GM19372 (cell line): ENCODE data around the gene RNH1.
"Not testable (repeated sequence)": the region's sequence is repeated elsewhere in the genome, so short reads cannot be mapped to it uniquely, and the experiment has no call there.

Experiments used
- ATAC-seq: cut with Tn5 transposase; IDR thresholded peaks from one replicate; pipeline ENCODE4 v1.9.1; 2021; ENCODE audit warnings: mild to moderate bottlenecking, low read depth, moderate library complexity; ENCODE audit not compliant: unreplicated experiment

RNH1 gene

DNA sequence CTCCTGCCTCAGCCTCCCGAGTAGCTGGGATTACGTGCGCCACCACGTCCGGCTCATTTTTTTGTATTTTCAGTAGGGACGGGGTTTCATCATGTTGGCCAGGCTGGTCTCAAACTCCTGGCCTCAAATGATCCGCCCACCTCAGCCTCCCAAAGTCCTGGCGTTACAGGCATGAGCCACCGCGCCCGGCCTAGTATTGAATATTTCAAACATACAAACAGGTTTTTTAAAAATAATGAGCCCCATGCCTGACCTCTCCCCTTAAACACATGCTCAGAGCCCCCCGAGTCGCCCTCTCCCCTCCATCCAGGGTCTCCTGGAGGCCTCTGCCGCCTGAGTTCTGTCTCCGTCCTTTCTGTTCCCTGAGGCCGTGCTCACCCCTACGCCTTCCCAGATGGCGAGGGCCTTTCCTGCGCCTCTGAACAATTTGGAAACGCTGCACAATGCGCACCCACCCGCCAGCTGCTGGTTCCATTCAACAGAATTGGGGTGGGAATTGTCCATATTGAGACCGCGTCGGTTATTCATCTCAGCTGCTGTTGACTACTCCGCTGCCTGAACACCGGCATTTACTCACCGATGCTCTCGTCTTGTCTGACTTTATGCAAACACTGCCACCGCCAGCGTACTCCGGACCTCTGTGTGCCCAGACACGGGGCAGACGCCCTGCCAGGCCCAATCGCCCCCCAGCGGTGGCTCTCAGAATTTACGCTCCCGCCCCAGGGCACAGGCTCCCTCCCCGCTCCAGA lies 13.6 kb upstream of the RNH1 start:
- no peak for ATAC-seq

DNA sequence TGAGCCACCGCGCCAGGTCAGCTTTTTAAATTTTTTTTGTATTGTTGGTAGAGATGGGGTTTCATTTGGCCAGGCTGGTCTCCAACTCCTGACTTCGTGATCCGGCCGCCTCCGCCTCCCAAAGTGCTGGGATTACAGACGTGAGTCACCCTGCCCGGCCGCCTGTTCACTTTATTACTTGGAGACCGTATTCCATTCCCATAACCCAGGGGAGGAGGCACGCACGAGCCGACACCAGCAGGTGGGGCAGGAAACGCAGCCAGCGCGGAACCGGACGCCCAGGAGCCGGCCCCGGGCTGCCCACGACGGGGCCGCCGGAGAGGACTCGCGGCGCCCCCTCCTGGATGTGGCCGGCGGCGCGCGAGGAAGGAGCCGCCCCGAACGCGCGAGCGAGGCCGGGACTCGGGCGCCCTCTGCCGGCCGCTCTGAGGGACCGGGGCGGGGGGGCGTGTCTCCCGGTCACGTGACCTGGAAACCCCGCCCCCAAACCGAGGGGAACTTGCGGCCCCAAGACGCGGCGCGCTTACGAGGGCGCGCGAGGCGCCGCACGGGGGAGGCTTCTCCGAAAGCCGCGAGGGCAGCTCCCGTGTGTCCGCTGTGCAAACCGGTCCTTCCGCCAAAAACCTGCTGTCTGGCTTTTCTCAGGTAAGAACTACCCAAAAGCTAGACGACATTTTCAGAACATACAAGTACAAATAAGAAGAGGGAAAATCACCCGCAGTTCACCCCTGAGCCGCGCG lies 11.6 kb upstream of the RNH1 start:
- peak; percentile 94 for ATAC-seq

DNA sequence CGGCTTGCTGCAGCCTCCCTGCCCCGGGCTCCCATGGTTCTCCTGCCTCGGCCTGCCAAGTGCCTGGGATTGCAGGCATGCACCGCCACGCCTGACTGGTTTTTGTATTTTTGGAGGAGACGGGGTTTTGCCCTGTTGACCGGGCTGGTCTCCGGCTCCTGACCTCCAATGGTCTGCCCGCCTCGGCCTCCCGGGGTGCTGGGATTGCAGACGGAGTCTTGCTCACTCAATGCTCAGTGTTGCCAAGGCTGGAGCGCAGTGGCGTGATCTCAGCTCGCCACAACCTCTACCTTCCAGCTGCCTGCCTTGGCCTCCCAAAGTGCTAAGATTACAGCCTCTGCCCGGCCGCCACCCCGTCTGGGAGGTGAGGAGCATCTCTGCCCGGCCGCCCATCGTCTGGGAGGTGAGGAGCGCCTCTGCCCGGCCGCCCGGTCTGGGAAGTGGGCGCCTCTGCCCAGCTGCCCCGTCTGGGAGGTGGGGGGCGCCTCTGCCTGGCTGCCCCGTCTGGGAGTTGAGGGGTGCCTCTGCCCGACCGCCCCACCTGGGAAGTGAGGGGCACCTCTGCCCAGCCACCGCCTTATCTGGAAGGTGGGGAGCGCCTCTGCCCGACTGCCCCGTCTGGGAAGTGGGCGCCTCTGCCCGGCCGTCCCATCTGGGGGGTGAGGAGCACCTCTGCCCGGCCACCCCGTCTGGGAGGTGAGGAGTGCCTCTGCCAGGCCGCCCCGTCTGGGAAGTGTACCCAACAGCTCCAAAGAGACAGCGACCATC lies 10.1 kb upstream of the RNH1 start:
- ATAC-seq: not testable (repeated sequence)

DNA sequence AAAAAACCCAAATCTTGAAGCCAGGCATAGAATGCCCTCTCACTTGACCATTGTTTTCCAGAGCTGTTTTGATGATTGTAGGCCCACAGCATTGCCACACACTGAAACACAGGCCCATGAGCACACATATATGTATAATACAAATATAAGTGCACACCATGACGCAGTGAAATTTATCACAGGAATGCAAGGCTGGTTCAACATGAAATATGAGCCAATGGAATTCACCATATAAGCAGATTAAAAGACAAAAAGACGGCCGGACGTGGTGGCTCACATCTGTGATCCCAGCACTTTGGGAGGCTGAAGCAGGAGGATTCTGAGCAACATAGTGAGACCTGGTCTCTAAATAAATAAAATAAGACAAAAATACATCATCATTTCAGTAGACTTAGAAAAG lies 9.4 kb upstream of the RNH1 start:
- no peak for ATAC-seq

DNA sequence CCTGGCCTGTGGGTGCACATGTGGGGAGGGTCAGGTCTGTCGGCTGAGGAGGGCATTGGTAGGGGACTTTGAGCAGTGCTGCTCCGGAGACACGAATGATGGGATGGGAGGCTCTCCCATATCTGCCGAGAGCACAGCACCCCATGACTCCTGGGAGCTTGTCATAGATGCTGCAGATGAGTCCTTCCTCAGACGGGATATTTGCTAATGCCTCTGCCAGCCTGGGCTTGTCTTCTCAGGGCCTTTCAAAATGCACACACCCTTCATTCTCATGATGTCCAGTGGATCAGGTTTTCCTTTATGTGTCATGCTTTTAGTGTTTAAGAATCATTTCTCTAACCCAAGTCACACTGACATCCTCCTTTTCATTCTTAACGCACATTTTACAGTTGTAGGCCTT lies 8.1 kb upstream of the RNH1 start:
- no peak for ATAC-seq

DNA sequence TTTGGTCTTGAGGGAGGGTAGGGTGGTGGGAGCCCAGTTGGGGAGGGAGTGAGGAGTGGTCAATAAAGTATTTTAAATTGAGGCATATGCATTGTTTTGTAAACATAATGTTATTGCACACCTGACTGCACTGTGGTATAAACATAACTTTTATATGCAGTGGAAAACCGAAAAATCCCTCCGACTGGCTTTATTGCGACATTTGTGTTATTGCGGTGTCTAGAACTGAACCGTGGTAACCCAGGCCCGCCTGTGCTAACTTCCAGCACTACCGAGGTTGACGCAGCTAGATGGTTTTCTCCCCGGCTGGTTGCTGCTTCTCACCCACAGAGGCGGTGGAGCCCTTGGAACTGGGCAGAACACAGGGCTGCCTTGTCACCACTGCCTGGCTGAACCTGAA lies 7.6 kb upstream of the RNH1 start:
- no peak for ATAC-seq

DNA sequence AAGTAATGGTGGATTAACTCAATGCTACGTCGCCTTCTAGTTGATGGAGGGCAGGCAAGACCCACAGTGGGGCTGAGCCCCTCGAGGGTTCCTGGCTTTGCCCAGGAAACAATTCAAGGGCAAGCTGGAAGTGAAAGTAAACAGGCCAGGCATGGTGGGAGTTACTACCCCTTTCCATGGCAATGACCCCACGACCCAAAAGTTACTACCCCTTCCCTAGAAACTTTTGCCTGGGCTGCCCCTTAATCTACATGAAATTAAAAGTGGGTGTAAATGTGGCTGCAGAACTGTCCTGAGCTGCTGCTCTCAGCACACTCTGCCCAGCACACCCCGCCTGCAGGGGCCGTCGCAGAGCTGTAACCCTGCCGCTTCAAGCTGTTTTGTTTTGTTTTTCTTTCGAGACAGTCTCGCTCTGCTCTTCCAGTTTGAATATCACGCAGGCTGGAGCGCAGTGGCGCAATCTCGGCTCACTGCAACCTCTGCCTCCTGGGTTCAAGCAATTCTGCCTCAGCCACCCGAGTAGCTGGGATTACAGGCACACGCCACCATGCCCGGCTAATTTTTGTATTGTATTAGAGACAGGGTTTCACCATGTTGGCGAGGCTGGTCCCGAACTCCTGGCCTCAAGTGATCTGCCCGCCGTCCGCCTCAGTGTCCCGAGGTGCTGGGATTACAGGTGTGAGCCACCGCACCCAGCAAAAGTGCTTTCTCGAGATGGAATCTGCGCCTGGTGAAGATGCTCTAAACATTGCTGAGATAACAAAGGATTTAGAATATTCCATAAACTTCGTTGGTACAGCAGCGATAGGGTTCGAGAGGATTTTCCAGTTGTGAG lies 5.9 kb upstream of the RNH1 start:
- ATAC-seq: no peak

DNA sequence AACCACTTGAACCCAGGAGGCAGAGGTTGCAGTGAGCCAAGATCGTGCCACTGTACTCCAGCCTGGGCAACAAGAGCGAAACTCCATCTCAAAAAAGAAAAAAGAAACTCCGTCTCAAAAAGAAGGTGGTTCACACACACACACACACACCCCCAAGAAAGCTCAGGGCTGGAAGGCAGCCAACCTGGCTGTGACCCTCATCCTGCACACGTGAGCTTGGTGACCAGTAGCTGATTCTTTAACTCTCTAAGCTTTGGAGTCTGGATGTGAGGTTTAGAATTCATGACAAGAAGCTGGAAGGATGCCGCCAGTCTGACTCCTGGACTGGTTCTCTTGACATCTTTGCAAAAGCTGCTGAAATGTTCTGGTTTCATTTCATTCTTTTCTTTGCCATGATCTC lies 1.9 kb upstream of the RNH1 start:
- ATAC-seq: no peak

DNA sequence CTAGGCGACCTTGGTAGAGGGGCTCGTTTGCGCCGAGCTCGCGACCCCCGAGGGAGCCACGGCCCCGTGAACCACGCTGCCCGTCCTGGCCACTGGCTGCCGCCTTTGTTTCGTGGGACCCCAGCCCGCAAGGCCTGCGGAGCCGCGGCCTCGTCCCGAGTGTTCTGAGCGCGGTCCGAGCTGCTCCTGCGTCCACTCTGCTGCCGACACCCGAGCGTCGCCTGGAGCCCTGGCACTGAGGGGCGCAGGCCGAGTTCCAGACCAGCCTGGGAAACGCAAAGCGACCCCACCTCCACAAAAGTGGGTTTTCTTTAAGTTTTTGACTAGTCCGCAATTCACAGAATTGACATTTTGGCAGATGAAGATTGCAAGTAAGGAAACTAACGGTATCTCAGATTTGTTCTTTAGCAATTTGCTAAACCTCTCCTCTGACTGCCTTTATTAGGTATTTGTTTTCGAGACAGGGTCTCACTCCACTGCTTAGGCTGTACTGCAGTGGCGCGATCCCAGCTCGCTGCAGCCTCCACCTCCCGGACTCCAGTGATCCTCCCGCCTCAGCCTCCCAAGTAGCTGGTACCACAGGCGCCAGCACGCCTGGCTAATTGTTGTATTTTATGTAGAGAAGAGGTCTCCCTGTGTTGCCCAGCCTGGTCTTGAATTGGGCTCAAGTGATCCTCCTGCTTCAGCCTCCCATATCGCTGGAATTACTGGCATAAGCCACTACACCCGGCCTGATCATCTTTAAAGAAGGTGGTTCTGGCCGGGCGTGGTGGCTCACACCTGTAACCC lies 879 bp upstream of the RNH1 start:
- no peak for ATAC-seq

DNA sequence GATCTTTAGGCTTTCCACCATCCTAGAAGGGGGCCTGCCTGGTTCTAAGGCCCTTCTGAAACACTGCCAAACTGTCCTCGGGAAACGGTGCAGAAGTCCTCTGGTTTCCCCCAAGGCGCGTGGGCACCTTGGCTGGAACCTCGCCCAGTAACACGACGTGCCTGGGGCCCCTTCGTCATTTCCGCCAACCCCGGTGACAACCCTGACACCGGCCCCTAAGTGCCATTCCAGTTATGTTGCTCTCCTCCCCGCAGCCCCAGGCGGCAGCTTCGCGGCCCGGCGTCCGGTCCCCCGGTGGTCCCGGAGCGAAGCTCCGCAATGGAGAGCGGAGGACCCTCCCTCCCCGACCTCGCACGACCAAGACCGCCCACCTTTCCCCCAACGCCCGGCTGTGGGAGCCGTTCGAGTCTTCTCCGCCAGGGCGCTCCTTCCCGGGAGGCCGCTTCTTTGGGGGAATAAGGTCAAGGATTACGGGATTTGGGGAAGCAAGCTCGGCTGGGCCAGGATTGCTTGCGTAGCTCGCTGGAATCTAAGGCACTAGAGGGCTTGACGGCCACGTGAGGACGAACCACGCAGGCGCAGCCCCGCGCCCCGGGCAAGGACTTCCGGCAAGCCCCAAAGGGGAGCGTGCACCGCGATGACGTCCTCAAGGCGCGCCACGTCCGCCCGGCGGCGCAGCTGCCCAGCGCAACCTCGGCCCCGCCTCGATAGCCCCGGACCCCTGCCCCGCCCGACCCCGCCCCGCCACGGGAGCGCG lies 626 bp downstream of the RNH1 start:
- ATAC-seq: peak; percentile 77

DNA sequence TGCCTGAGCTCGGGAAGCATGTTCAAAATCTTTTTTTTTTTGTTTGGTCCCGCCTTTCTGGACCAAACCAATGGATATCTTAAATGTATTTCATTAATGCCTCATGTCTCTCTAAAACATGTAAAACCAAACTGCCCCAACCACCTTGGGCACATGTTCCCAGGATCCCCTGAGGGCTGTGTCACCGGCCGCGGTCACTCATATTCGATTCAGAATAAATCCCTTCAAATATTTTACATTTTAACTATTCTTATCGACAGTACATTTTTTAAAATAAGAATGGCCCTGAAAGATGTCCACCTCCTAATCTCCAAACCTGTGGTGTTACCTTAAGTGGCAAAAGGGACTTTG lies 2.1 kb downstream of the RNH1 start:
- no peak for ATAC-seq

DNA sequence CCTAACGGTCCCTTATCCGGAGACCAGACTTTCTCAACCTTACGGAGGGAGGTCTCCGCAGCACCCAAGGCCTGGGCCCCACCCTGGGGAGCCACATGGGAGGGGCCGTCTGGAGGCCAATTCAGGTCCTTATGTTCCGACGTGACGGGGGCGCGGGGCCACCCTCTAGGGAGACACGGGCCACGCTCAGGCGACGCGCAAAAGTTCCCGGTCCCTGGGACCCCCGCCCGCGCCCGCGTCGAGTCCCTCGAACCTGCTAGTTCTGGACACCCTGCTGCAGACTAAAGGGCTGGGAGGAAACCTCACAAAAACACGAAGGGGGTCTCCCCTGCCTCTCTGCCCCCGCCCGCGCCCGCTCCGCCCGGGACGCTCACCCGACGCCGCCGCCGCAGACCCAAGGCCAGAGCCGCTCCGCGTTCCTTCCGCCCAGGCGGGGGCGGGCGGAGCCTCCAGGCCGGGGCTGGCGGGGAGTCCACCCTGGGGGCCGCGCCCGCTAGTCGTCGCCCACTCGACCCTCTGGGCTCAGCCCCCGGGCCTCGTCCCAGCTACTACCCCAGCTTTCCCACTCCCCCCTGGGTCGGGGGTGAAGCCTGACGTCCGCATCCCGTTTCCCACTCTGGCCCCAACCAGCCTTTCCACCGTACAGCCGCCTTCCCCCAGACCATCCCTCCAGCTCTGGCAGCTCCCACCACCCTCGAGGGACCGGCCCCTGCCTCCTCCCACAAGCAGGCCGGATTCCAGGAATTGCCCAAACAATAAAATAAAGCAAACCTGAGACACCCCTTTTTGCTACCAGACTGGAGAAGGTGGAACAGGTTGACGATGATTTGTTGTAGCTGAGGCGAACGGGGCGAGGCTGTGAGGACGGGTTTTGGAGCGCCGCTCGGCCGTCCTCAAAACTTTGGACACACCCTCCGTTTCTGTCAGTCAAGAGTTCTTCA lies 2.7 kb downstream of the RNH1 start:
- ATAC-seq: no peak

DNA sequence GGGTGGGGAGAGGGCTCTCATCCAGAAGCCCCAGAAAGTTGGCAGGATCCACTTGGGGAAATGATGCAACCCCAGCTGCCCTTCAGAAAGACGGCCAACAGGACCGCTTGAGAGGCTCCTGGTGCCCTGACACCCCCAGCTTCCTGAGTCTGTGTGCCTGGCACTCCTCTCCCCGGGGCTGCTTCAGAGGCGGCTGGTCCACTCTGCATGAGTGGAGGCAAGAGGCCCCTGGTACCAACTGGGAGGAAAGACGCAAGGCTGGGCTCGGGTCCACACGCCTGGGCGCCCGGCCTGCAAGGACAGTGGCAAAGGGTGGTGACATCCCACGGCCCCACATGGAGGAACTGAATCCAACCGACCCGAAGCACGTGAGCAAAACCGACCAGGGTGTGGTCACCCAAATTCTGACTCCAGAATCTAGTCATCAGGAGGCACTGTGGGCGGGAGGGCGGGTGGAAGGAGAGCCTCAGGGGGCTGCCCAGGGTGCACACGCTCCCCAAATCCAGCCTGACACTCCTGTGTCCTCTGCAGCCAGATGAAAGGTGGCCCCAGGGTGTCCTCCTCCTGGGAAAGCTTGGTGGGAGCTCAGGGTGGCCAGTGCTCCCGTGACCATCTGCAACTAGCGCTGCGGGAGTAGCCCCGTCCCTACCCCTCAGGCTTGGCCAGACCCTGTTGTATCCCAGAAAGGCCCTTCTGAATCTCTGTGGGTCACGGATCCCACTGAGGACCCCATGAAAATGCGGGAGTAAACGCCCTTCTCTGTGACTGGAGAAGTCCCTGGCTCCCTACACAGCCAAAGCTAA lies 3.7 kb downstream of the RNH1 start:
- no peak for ATAC-seq

DNA sequence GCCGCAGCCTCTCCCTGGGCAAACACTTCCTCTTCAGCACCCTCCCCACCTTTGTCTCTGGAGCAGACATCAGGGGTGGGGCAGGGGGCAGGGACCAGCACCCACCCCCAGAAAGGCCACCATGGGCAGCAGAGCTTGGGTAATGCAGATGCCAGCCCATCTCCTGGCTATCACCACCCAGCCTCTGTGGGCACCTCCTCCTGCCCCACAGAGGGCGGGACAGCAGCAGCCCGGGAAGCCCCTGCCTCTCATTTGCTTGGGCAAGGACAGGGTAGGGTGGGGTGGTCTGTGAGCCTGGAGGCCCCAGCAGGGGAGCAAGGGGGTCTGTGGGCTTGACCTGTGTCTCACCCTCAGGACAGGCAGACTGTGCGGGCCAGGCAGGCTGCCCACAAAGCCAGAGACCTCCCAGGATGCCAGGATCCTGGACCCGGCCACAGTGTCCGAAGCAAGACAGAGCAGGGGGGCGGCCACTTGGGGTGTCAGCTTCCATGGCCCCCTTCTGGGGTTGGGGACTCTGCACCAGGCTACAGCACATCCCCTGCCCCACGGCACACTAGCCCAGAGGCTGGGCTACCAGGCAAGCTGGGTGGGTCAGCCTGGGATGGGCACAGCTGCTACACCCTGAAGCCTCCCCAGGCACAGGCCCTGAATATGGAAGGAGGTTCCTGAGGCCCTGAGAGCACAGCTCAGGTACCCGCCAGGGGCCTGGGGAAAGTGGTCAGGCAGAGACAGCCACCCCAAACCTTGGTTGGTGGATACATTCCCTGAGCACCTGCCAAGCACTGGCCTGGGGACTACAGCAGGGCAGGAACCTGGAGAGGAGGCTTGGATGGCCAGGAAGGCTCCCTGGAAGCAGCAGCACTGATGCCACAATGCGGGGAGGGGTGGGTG lies 4.5 kb downstream of the RNH1 start:
- no peak for ATAC-seq

DNA sequence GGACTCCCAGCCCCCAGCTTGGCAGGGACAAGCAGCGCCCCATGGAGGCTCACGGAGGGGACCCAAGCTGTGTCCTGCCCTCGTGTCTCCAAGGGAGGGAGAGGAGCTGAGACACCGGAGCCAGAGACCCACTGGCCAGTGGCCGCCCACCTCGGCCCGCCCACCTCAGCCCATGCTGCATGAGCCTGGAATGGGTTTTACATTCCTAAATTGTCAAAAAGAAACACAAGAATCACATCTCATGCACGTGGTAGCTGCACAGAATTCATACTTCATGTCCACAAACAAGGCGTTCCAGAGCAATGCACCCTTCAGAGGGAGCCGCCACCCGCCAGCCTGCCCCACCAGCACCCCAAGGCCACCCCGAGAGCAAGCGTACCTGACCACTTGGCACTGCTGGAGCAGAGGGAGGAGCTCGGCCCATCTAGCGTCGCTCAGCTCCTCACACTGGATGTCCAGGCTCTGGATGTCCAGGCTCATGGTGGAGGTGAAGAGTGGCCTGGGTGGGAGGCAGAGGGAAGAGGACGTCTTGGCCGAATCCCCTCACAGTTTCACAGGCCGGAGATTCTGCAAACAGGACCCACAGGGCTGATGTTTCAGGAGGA lies 5.3 kb downstream of the RNH1 start:
- ATAC-seq: no peak
